Stomach (tissue), 4 donors: Measurements from ENCODE around the gene SLC36A1.

ENCODE experiments used
- CTCF ChIP-seq, 7 experiments: fragments of 450-650 bp in 4 of 7; fragments of 200-600 bp in 3 of 7; sonication (generic) in 3 of 7; IDR thresholded peaks; one replicate each; pipeline ENCODE4 v1.5.1; 2016 to 2019; ENCODE audit warnings: antibody characterized with exemption in 7 of 7, control low read depth in 2 of 7, mild to moderate bottlenecking in 1 of 7
- EP300 ChIP-seq: sonication (generic); formaldehyde crosslinking; IDR thresholded peaks from one replicate; pipeline ENCODE4 v1.6.1; 2017; ENCODE audit warnings: antibody characterized with exemption
- POLR2A ChIP-seq, 4 donors: fragments of 450-650 bp; IDR thresholded peaks; one replicate each; pipeline ENCODE4 v1.6.1; 2016; ENCODE audit warnings: antibody characterized with exemption in 4 of 4, control low read depth in 2 of 4, mild to moderate bottlenecking in 1 of 4, moderate library complexity in 1 of 4
- POLR2AphosphoS5 ChIP-seq, 3 donors: sonication (generic); formaldehyde crosslinking; IDR thresholded peaks; one replicate each; pipeline ENCODE4 v1.6.1; 2016; ENCODE audit warnings: antibody characterized with exemption in 3 of 3

GRCh38 chr5:151449297-151449696 lies 1.9 kb downstream of the SLC36A1 start:
- TF ChIP-seq POLR2A (IDR thresholded peaks at IDR 0.05) (no peak), CTCF (IDR thresholded peaks at IDR 0.05) (no peak), POLR2AphosphoS5 (IDR thresholded peaks at IDR 0.05) (no peak), EP300 (no peak)
